GM12875 (cell line): ENCODE measurements around the gene EDEM1.

Experiments
- H3K4me3 ChIP-seq: one replicate; pipeline ENCODE4 v1.5.1; 2011; ENCODE audit warnings: low read depth, low read length, control low read depth
- TF ChIP-seq, protein P1 (sequence below): IDR thresholded peaks from 2 replicates; pipeline ENCODE4 v1.5.1; 2011; ENCODE audit warnings: low read depth, mild to moderate bottlenecking, control low read depth, inconsistent platforms, low read length, moderate library complexity, borderline replicate concordance; ENCODE audit not compliant: insufficient read depth

Gene EDEM1

DNA sequence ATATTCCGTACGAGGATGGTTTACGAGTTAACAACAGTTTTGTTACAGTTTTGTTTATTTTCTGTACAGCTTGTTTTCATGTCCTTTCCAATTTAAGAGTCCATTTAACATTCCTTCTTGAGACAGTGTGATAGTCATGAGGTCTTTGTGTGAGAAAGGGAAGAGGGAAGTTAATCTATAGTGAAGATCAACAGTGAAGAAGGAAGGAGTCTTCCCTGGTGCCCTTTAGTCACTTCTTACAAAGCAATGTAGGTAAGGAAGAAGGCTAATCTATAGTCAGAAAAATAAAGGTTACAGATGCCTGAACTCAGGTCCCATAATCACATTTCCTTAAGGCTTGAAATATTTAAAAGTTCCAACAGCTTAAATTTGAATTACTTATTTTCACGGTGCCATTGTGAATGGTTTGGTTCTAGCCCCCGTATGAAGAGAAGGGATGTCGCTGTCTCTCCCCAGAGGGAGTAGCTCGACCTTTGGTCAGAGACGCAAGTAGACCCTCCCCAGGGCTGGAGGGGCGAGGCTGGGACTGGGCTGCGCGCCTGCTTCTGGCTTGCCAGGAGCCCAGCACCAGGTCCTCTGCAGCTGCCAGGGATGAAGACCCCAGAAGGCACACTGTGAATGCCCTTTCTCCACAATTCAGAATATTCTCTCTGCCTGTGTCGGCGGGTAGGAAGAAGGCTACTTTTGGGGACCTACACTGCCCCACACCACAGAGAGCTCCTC is 34.9 kb downstream of the EDEM1 start:
- TF ChIP-seq, protein P1, sequence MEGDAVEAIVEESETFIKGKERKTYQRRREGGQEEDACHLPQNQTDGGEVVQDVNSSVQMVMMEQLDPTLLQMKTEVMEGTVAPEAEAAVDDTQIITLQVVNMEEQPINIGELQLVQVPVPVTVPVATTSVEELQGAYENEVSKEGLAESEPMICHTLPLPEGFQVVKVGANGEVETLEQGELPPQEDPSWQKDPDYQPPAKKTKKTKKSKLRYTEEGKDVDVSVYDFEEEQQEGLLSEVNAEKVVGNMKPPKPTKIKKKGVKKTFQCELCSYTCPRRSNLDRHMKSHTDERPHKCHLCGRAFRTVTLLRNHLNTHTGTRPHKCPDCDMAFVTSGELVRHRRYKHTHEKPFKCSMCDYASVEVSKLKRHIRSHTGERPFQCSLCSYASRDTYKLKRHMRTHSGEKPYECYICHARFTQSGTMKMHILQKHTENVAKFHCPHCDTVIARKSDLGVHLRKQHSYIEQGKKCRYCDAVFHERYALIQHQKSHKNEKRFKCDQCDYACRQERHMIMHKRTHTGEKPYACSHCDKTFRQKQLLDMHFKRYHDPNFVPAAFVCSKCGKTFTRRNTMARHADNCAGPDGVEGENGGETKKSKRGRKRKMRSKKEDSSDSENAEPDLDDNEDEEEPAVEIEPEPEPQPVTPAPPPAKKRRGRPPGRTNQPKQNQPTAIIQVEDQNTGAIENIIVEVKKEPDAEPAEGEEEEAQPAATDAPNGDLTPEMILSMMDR: no peak

DNA sequence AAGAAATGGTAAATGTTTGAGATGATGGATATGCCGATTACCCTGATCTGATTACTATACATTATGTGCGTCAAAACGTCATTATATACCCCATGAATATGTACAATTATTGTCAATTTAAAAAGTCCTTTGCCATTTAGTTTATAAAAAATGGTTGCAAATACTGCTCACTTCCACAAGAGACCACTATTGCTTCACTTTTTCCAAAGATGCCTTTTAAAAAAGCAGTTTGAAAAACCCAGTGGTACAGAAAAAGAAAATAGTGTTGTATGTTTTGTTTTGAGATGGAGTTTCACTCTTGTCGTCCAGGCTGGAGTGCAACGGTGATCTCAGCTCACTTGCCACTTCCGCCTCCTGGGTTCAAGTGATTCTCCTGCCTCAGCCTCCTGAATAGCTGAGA is 39.3 kb downstream of the EDEM1 start:
- TF ChIP-seq, protein P1: peak; percentile 10; the same call in 1 of the 2 replicates

More for the DNA sequence above, 34.9 kb downstream of the EDEM1 start:
- H3K4me3 ChIP-seq: no peak overlapping the region

DNA sequence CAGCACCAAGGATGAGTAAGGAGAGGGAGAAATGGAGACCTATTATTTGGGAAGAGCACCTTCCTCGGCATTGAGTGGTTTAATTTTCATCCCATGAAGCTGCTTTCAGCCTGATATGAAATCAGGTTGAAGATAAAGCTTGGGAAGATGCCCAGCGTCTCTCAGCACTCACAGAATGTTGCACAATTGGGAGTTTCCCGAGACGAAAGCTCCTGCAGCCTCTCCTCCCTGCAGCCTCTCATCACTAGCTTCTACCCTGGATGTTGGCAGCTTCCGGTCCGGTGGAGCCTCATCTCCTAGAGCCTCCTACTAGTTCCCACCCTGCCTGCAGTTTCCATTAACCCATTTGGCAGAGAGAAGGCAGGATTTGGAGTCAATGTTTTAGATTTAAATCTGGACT is 40.3 kb downstream of the EDEM1 start:
- no peak overlapping the region for H3K4me3 ChIP-seq
- TF ChIP-seq, protein P1: no peak

More for the DNA sequence above, 39.3 kb downstream of the EDEM1 start:
- H3K4me3 ChIP-seq: no peak overlapping the region

DNA sequence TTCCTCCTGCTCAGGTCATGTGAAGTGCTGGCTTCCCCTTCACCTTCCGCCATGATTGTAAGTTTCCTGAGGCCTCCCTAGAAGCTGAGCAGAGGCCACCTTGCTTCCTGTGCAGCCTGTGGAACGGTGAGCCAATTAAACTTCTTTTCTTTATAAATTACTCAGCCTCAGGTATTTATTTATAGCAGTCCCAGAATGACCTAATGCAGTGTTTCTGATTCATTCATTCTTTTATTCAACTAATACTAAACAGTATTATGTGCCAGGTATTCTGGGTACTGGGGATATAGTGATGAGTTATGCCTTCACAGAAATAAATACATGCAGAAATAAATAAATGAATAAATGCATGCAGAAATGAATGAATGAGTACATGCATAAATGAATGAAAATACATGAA is 41.9 kb downstream of the EDEM1 start:
- H3K4me3 ChIP-seq: no peak overlapping the region

DNA sequence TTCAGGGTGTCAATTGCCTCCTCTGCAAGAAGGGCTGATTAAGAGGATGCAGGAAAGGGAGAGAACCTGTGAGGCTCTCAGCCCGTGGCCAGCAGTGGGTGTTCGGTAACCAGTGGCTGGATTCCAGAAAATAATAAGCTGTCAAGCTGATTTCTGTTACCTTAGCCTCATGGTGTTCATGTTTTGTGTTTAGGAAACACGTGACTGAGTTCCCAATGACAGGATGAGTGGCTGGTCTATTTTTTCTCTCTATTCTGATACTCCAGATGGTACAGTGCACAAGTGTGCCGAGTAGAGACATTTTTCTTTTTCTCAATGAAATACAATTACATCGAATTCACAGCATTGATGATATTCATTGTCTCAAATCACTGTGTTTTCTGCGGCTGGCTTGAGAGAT is 43.6 kb downstream of the EDEM1 start:
- TF ChIP-seq, protein P1: no peak
- H3K4me3 ChIP-seq: no peak overlapping the region

More for the DNA sequence above, 41.9 kb downstream of the EDEM1 start:
- TF ChIP-seq, protein P1: no peak

DNA sequence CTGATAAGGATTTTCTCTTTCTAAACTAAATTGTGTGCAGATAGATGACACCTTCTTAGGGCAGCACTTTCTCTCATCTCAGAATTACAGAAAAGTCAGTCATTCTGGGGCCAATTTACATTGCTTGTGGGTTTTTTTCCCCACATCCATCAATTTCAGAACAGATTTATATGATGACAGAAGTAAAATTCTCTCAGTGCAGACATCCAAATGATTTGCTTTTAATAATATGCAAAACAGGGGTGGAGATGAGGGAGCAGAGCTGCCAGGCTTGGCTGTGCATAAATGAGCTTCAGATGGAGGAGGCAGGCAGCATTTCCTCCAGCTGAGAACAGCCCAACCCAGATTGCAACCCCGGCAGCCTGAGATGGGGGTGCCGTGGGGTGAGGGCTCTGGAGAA is 44.0 kb downstream of the EDEM1 start:
- TF ChIP-seq, protein P1: no peak

DNA sequence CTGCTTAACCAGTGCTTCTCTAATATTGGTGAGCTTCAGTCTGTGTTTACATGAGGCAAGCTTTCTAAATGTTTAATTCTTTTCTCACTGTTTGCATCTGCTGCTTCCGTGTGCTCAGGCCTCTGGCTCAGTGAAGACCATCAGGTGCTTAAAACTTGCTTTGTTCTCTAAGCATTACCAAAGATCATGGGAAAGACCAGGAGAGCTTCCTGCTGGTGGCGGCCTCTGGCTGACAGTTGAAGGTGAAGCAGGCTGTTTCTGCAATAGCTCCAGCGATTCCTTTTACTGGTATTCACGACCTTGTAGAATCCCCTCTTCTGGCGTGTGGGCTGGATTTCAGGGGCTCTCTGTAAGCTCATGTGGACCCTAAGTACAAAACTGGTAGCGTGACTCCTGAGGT is 45.1 kb downstream of the EDEM1 start:
- TF ChIP-seq, protein P1: no peak
- H3K4me3 ChIP-seq: no peak overlapping the region

More for the DNA sequence above, 44.0 kb downstream of the EDEM1 start:
- H3K4me3 ChIP-seq: no peak overlapping the region
